NCI-H2196 (cell line): ENCODE measurements around the gene SLC22A7.
A peak's percentile ranks its signal among the peaks of the same experiment; 100 is the strongest.

Experiments
- DNase-seq: peaks from one replicate; lab custom pipeline; 2025; ENCODE audit not compliant: unreplicated experiment; lab: John Stamatoyannopoulos, UW

SLC22A7 gene, protein sequence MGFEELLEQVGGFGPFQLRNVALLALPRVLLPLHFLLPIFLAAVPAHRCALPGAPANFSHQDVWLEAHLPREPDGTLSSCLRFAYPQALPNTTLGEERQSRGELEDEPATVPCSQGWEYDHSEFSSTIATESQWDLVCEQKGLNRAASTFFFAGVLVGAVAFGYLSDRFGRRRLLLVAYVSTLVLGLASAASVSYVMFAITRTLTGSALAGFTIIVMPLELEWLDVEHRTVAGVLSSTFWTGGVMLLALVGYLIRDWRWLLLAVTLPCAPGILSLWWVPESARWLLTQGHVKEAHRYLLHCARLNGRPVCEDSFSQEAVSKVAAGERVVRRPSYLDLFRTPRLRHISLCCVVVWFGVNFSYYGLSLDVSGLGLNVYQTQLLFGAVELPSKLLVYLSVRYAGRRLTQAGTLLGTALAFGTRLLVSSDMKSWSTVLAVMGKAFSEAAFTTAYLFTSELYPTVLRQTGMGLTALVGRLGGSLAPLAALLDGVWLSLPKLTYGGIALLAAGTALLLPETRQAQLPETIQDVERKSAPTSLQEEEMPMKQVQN

DNA sequence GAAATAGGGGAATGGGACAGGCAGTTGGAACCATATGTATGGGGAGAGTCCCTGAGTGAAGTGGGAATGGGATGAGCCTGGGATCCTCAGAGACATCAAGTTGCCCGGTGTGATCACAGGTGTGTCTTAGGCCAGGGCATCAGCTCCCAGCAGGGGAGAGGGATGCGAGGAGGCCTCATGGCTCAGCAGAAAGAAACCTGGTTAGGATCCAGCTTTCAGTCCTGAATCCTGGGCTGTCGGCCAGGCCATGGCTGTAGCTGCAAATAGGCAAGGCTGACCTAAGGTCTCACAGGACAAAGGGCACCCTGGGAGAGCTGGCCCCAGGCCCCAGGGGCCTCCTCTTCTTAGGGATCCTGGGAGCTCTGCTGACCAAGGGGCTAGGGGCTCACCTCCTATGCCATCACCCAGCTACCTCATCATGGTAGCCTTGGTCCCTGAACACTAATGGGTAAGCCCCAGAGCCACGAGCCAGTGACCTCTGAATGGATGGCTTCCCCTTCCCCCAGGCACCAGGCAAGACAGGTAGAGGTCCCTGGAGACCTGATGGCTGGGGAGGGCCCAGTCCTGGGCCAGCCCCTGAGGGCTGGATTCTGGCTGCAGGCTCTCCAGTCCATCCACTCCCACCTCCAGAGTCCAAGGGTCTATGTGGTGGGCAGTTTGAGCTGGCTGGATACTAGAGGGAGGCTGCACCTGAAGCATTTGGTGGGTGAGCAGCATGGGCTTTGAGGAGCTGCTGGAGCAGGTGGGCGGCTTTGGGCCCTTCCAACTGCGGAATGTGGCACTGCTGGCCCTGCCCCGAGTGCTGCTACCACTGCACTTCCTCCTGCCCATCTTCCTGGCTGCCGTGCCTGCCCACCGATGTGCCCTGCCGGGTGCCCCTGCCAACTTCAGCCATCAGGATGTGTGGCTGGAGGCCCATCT, at the start of gene SLC22A7:
Gene SLC22A7, plus strand, starts transcription at position 617 of the 921 bp plus-strand sequence. Its CDS starts 99 bp downstream, at position 716.
- peak; percentile 57 for DNase-seq

DNA sequence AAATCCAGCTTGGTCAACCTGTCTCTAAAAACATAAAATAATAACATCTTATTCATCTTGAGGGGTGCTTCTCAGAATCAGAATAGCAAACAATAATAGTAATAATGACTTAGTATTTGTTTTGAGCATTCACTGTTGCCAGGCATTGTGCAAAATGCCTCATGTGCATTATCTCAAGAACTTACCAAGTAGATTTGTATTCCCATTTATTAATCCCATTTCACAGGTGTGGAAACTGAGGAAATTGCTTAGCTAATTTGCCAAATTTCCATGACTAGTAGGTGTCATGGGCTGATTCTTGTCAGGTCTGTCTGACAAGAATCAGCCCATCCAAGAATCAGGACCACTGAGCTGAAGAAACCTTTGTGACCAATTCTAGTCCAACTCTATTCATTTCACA, 49.3 kb upstream of the SLC22A7 start:
- DNase-seq = no peak

DNA sequence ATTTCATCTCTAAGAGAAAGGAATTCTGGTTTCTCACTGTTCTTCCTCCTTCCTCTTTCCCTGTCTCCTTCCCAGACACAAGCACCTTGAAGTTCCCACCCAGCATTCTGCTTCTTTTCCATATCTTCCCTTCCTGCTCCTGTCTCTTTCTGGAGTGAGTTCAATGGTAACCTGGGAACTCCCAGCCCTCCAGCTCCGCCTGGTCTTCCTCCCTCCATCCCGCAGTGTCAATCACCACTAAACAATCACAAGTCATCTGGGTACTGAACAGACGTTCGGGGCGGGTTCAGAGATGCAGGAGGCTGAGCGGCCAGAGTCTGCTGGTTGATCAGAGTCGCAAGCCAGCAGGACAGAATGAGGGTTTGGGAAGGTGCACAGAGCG, 47.1 kb upstream of the SLC22A7 start:
- DNase-seq = no peak

DNA sequence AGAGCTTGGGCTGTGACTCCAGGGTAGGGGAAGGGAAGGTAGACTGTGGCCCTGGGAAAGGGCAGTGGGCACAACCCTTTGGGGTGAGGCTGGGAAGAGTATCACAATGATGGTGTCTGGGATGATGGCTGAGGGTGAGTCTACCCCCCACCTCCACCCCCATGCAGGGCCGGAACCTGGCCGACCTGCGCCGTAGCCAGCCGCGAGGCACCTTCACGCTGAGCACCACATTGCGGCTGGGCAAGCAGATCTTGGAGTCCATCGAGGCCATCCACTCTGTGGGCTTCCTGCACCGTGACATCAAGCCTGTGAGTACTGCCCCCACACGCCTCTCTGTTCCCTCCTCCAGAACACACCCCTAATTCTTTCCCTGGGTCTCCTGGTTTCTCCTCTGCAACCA, 44.7 kb upstream of the SLC22A7 start:
- no peak for DNase-seq

DNA sequence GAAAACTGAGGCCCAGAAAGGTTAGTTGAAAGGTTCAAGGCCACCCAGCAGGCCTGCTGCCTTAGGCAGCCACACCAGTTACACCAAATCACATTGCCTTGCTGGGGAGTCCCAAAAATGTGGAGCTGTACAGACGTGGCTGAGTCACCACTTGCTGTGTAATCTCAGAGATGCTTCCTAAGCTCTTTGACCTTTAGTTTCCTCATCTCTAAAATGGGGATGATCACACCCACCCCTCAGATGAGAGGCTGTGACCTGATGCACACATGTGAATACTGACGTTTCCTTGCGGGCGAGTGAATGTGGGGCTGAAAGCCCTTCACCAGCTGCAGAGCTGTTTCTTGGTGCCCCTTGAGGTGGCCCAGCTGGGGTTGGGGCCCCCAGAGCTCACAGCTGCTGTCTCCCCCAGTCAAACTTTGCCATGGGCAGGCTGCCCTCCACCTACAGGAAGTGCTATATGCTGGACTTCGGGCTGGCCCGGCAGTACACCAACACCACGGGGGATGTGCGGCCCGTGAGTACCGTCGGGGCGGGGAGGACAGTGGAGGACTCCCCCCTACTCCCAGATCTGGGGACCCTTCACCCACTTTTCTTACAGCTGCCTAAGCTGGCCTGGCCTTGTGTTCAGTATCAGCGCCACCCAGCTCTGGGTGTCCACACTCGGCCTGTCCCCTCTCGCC, 43.8 kb upstream of the SLC22A7 start:
- DNase-seq = no peak

DNA sequence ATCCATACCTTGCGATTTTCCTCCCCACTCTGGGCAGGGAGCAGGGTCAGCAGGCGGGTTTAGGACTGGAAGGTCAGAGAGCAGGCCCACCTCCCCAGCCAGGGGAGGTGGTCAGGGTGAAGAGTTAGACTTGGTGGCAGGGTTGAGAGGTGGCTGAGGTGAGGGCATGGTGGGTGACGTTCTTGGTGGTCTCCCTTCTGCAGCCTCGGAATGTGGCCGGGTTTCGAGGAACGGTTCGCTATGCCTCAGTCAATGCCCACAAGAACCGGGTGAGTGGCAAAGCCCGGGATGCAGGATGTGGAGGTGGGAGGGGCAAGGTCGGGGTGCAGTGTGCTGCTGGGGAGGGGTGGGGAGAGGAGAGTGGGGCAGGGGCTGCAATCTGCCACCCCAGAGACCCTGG, 43.2 kb upstream of the SLC22A7 start:
- no peak for DNase-seq

DNA sequence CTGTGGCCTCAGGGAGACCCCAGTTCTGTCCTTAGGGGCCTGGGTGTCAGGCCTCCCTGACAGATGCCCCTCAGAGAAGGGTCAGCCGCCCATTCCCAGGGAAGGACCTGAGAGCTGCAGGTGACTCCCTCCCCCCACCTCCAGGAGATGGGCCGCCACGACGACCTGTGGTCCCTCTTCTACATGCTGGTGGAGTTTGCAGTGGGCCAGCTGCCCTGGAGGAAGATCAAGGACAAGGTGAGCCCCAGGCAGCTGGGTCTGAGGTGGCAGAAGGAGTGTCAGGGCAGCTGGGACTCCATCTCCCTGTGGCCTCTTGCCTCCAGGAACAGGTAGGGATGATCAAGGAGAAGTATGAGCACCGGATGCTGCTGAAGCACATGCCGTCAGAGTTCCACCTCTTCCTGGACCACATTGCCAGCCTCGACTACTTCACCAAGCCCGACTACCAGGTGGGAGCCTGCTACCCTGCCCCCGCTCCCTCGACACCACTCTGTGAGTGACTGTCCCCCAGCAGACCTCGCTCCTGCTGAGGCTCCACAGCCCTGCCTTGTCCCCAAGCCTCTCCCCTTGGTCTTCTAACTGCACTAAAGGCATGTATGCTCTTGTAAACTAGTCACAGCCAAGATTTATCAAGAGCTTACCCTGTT, 42.5 kb upstream of the SLC22A7 start:
- DNase-seq = no peak

DNA sequence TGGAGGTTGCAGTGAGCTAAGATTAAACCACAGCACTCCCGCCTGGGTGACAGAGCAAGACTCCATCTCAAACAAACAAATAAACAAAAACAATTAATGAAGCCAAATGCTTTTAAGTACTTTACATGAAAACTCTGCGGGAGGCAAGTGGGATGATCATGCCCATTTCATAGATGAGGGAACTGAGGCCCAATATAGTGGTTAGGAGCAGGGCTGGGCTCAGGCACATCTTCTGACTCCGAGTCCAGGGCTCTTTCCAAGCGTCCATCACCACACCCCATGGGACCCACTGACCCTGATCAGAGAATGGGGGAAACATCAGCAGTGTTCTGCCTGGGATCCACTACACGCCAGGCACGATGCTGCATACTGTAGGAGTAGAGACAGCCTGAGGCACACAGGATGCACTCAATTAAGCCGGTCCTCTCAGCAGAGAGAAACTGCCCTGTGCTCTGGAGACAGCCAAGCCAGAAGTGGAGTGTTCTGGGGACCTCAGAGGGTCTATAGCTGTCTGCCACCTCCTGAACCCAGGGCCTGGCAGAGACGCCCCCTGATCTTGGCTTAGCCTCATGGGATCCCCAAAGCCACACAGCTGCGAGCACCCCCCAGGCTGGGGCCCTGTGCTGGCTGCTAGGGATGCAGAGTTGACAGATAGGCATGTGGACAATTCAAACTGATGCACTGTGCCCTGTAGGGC, 41.2 kb upstream of the SLC22A7 start:
- DNase-seq = no peak

DNA sequence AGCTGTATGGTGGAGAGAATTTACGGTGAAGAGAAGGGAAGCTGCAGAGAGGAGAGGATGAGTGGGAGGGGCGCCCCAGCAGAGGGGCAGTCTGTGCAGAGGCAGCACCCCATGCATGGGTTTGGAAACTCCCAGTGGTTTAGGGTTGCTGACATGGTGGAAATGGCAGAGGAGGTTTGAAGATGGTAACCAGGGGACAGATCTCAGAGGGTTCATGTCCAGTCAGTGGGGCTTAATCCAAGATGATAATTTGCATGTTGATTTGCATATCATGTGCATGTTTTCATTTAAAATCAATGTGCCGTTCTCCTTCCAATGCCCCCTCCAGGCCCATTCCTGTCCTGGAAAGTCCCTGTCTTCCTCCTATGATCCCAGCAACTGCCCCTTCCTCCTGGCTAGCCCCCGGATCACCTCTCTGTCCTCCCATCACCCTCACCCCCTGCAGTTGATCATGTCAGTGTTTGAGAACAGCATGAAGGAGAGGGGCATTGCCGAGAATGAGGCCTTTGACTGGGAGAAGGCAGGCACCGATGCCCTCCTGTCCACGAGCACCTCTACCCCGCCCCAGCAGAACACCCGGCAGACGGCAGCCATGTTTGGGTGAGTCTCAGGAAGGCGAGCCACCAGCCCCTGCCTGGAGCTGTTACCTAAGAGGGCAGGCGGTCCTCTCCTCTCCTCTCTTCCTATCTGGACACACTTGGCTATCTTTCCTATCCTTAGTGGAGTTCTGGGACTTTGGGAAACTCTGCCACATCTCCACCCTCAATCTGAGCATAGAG, 40.5 kb upstream of the SLC22A7 start:
- no peak for DNase-seq

DNA sequence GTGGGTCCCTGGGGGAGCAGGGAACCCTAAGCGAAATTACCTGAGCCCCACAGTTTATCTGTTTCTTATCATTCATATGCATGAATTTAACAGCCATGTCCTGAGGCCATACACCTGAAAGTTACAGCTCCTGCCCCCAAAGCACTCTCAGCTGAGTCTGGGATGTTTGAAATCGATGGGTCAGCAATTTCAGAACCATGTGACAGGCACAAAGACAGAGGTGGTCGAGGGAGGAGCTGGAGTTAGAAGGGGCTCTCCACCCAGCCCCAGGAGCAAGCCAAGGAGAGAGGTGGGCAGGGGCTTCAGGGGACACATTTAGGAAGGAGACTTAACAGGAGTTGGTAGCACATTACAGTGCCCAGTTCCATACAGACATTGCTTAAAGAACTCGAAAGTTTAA, 39.9 kb upstream of the SLC22A7 start:
- no peak for DNase-seq

DNA sequence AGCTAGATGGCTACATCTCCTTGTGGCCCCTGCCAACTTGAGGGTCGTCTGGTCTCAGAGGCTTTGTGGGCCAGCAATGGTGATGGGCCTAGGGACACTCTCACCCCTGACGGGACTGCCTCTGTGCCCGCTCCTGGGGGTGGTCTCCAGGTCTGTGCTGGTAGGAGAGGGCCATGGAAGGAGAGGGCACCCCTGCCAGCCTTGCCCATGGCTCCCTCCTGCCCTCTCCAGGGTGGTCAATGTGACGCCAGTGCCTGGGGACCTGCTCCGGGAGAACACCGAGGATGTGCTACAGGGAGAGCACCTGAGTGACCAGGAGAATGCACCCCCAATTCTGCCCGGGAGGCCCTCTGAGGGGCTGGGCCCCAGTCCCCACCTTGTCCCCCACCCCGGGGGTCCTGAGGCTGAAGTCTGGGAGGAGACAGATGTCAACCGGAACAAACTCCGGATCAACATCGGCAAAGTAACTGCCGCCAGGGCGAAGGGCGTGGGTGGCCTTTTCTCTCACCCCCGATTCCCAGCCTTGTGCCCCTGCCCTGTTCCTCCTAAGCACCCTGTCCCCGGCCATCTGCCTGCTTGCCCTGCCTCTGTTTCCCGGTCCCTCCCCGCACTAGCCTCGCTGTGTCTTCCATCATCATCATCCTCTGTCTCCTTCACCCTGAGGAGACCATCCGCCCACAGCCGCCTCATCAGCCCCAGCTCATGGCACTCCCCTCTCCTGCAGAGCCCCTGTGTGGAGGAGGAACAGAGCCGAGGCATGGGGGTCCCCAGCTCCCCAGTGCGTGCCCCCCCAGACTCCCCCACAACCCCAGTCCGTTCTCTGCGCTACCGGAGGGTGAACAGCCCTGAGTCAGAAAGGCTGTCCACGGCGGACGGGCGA, 39.0 kb upstream of the SLC22A7 start:
- no peak for DNase-seq

DNA sequence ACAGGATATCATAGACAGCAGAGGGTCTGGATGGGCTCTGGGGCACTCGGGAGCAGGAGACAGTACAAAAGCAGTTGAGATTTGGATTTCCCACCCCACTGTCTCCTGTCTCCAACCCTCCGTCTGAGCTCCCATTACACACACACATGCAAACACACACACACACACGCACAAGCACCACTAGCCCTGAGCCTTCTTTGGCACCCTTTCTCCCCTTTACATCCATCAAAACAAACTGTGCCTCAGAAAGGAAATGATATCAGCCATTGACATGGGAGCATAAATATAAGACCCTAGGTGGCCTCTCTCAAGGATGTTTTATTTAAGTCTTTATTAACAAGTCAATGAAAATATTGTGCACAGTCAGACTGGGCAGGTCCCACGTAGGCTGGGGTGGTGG, 37.3 kb upstream of the SLC22A7 start:
- DNase-seq = no peak

DNA sequence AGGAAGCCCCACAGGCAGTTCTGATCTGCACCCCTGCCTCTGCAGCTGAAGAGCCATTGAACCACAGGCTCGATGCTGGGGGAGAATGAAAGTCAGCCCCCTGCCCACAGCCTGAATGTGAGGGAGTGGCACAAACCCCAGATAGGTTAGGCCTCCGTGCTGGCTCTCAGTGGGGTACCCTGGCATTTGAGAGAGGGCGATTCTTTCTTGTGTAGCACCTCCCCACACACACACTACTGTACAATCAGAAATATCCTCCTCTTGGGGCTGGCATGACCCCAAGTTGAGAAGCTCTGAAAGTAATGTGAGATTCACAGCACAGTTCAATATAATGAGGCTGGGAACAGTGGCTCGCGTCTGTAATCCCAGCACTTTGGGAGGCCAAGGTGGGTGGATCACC, 36.9 kb upstream of the SLC22A7 start:
- DNase-seq = no peak

DNA sequence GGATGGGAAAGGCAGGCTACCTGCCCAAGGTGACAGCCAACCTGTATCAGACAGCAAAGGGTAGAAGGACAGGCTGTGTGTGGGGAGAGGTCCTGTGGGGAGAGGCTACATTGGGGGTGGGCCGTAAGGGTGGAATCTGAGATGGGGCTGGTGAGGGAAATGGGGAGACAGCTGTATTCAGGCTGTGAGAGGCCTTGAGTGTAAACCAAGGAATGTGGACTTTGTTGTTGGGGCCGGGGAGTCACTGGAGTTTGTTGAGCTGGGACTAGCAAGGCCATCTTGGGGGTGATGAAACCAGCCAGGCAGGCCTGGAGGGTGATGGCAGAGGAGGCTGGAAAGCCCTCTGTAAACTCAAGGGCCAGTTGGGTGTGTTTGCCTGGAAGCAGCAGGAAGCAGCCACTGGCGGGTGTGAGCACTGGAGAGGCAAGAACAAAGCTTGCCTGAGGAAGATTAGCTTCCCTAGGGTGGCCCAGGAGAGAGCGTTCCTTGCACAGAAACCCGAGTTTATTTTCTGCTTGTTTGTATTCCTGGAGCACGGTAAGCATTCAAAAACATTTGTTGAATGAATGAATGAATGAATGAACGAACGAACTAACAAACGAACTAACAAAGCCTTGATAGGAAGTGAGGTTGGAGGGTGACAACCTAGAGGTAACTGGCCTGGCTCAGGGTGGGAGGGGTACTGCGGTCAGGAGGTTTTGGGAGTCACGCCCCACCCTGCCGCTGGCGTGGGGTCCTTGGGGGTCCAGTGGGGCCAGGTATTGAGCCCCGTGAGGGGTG, 35.9 kb upstream of the SLC22A7 start:
- no peak for DNase-seq

DNA sequence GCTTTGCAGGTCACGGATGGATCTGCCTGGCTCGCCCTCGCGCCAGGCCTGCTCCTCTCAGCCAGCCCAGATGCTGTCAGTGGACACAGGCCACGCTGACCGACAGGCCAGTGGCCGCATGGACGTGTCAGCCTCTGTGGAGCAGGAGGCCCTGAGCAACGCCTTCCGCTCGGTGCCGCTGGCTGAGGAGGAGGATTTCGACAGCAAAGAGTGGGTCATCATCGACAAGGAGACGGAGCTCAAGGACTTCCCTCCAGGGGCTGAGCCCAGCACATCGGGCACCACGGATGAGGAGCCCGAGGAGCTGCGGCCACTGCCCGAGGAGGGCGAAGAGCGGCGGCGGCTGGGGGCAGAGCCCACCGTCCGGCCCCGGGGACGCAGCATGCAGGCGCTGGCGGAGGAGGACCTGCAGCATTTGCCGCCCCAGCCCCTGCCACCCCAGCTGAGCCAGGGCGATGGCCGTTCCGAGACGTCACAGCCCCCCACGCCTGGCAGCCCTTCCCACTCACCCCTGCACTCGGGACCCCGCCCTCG, 35.2 kb upstream of the SLC22A7 start:
- no peak for DNase-seq

DNA sequence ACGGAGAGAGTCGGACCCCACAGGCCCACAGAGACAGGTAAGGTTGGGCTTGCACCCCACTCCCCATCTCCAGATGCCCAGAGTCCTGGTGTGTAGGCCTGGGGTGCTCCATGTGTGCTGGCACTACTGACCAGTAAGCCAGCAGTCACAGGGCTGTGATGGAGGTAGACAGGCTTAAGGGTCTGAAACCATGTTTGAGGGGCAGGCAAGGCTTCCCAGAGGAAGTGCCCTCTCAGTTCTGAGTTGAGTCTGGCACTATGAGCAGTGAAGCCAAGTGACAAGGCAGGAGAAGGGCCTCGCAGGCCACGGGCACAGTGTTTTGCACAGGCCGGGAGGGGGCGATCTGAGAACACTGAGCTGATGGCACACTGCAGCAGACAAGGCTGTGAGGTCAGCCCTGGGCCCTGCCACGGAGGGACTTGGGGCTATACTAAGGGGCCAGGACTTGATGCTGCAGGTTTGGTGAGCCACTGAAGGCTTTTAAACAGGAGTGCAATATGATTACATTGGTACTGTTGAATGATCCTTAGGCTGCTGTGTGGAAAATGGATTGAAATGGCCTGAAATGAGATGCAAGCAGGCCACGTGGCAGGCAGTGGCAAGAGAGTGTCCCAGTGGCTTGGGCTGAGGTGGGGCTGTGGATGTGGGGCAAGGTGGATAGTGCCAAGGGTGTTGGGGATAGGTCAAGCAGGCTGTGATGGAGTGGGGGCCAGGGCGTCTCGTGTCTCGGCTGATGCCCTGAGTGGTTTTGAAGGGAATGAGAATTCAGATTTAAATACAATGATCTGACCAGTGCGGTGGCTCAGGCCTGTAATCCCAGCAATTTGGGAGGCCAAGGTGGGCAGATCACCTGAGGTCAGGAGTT, 34.5 kb upstream of the SLC22A7 start:
- peak; percentile 74 for DNase-seq
